Measurements from ENCODE around the gene ESPN. TPM values are rescaled to one million over a fixed set of nuclear protein-coding genes. Genes with fewer than 3 reads are reported as not detected.
A peak's percentile ranks its signal among the peaks of the same experiment; 100 is the strongest.
"Not testable (repeated sequence)": the region's sequence is repeated elsewhere in the genome, so short reads cannot be mapped to it uniquely, and the experiment has no call there.

Gene ESPN
- total RNA-seq, 4 donors from 2014 or later = 0.33 to 1.0 (median 1.0) TPM; not detected in 1

DNA sequence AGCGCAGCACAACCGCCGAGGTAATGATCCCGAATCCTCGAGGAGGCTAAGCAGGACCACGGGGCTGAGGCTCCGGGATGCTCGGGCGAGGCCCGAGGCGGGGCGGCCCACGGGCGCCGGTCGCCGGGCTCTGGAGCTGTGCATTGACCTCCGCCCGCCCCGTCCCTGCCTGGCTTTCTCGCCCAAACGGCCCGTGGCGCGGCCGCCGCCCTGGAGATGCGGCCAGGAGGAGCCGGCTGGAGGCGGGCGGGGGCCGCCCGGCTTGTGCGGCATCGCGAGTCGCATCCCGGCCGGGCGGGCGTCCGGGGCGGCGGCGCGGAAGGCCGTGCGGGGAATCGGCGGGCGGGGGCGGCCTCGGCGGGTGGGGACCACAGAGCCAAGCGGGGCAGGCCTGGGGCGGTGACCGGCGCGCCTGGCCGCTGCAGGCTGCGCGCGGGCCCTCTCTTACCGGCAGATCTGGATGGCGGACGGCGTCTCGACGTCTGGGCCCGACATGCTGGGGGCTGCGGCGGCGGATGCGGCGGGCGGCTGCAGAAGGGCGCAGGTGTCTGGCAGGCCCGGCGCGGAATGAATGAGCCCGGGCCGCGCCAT is 31.7 kb upstream of the ESPN start:
- WGBS = 5% methylated on average over 24 of the region's 83 CpGs
- no peaks in the 10 kb centered on the region for H3K27me3 ChIP-seq
- DNase-seq (ENCODE audit: extremely low spot score) = no peak
- intact Hi-C loops (cut with DNase I) = no loop called here
- TF ChIP-seq POLR2A (IDR thresholded peaks at IDR 0.05; ENCODE audit: low read depth) (no peak), EP300 (IDR thresholded peaks at IDR 0.05) (no peak), CTCF (IDR thresholded peaks at IDR 0.05) (no peak), POLR2AphosphoS5 (IDR thresholded peaks at IDR 0.05) (no peak)
- H3K4me3 ChIP-seq = peak overlapping the region; percentile 70 to 79 (median 73)
- H3K36me3 ChIP-seq = no peaks in the 10 kb centered on the region
- H3K27ac ChIP-seq (replicated peaks in 1 of 4) = peak overlapping the region; percentile 95 to 99 (median 98)
- H3K4me1 ChIP-seq = peaks cover 13 to 28% (median 21%) of the 10 kb centered on the region in 4 donors
- H3K9me3 ChIP-seq = no peaks in the 10 kb centered on the region

DNA sequence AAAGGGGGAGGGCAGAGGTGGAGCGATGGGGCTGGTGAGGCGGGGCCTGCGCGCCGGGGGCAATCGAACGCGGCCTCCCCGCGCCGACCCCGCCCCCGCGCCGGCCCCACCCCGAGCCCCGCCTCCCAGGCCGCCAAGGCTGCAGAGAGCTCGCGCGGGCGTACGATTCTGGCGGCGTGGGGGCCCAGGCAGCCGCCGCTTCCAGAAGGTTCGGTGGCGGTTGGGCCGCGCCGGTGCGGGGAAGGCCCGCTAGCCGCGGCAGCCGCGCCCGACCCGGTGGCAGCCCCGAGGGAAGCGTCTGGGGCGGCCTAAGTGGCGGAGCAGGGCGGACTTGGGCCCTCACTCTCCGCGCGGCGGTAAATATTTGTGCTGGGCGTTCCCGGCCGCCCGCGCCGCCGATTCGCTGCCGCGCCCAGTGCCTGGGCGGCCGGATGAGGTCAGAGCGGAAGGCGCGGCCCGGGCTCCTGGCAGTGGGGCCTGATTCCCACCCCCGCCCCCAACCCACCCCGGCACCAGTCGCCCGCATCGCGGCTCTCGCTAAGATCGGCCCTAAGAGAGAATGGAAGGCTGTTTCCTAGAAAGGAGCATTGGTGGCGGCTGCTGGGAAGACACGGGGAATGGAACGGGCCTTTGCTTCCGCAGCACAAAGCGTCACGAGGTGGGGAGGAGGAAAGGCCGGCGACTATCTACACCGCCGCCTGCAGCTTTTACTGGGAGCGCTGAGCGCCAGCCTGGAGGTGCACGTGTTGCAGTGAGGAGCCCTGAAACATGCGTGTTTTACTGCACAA is 31.0 kb upstream of the ESPN start, which contains the start of gene ACOT7:
ACOT7 (minus strand) TSS at position 368 of the 788 bp plus-strand sequence. CDS start 368 bp downstream, outside the sequence.
- DNase-seq (ENCODE audit: extremely low spot score) = peak; percentile 96
- TF ChIP-seq EP300 (IDR thresholded peaks at IDR 0.05) (no peak), CTCF (IDR thresholded peaks at IDR 0.05) (peak; percentile 25 to 28 (median 26)), POLR2AphosphoS5 (IDR thresholded peaks at IDR 0.05) (peak; percentile 40 to 77), POLR2A (IDR thresholded peaks at IDR 0.05; ENCODE audit: low read depth) (peak; percentile 27)
- H3K36me3 ChIP-seq = no peaks in the 10 kb centered on the region
- peaks cover 13 to 28% (median 21%) of the 10 kb centered on the region in 4 donors for H3K4me1 ChIP-seq
- no peaks in the 10 kb centered on the region for H3K9me3 ChIP-seq
- under 1% methylated on average over 24 of the region's 87 CpGs for WGBS
- peak within 1 kb of the TSS; percentile 70 to 79 (median 73) for H3K4me3 ChIP-seq
- intact Hi-C loops (cut with DNase I) = no loop called here
- no peaks in the 10 kb centered on the region for H3K27me3 ChIP-seq
- H3K27ac ChIP-seq (replicated peaks in 1 of 4) = peak within 1 kb of the TSS; percentile 95 to 99 (median 98)

DNA sequence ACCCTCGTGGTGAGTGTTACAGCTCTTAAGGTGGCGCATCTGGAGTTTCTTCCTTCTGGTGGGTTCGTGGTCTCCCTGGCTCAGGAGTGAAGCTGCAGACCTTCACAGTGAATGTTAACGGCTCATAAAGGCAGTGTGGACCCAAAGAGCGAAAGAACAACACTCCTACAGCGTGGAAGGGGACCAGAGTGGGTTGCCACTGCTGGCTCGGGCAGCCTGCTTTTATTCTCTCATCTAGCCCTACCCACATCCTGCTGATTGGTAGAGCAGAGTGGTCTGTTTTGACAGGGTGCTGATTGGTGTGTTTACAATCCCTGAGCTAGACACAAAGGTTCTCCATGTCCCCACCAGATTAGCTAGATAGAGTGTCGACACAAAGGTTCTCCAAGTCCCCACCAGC is 29.4 kb upstream of the ESPN start:
- intact Hi-C loops (cut with DNase I); DNase-seq (ENCODE audit: extremely low spot score); H3K9me3 ChIP-seq; H3K36me3 ChIP-seq; H3K4me3 ChIP-seq; H3K27me3 ChIP-seq: not testable (repeated sequence)
- H3K4me1 ChIP-seq = peaks cover 13 to 28% (median 21%) of the 10 kb centered on the region in 4 donors
- H3K27ac ChIP-seq (replicated peaks in 1 of 4) = peak overlapping the region in 1 of 4 donors; percentile 99
- WGBS = 100% methylated on average over 2 of the region's 8 CpGs

DNA sequence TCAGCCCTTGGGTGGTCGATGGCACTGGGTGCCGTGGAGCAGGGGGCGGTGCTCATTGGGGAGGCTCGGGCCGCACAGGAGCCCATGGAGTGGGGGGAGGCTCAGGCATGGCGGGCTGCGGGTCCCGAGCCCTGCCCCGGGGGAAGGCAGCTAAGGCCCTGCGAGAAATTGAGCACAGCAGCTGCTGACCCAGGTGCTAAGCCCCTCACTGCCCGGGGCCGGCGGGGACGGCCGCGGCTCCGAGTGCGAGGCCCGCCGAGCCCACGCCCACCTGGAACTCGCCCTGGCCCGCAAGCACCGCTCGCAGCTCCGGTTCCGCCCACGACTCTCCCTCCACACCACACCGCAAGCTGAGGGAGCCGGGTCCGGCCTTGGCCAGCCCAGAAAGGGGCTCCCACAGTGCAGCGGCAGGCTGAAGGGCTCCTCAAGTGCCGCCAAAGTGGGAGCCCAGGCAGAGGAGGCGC is 28.8 kb upstream of the ESPN start:
- DNase-seq (ENCODE audit: extremely low spot score); H3K4me3 ChIP-seq; intact Hi-C loops (cut with DNase I); H3K9me3 ChIP-seq; H3K36me3 ChIP-seq; H3K27ac ChIP-seq (replicated peaks in 1 of 4); H3K27me3 ChIP-seq: not testable (repeated sequence)
- peaks cover 13 to 28% (median 21%) of the 10 kb centered on the region in 4 donors for H3K4me1 ChIP-seq
- 83% methylated on average over 1 of the region's 34 CpGs for WGBS

GRCh38 chr1:6396998-6397397 is 27.6 kb upstream of the ESPN start:
- H3K27ac ChIP-seq (replicated peaks in 1 of 4) = no peak overlapping the region
- no peaks in the 10 kb centered on the region for H3K36me3 ChIP-seq
- intact Hi-C loops (cut with DNase I) = no loop called here
- no peaks in the 10 kb centered on the region for H3K27me3 ChIP-seq
- no peak for DNase-seq (ENCODE audit: extremely low spot score)
- TF ChIP-seq CTCF (IDR thresholded peaks at IDR 0.05) (no peak), POLR2AphosphoS5 (IDR thresholded peaks at IDR 0.05) (no peak), EP300 (IDR thresholded peaks at IDR 0.05) (no peak), POLR2A (IDR thresholded peaks at IDR 0.05; ENCODE audit: low read depth) (no peak)
- H3K4me1 ChIP-seq = peaks cover 13 to 25% (median 20%) of the 10 kb centered on the region in 4 donors
- H3K4me3 ChIP-seq = no peak overlapping the region
- no peaks in the 10 kb centered on the region for H3K9me3 ChIP-seq
